ENCODE results near the gene SPRYD4. TPM values are rescaled to one million over a fixed set of nuclear protein-coding genes. Genes with fewer than 3 reads are reported as not detected.
A peak's percentile ranks its signal among the peaks of the same experiment; 100 is the strongest.
"Not testable (repeated sequence)": the region's sequence is repeated elsewhere in the genome, so short reads cannot be mapped to it uniquely, and the experiment has no call there.

SPRYD4 gene
- total RNA-seq, 1 donor = 3.0 TPM

DNA sequence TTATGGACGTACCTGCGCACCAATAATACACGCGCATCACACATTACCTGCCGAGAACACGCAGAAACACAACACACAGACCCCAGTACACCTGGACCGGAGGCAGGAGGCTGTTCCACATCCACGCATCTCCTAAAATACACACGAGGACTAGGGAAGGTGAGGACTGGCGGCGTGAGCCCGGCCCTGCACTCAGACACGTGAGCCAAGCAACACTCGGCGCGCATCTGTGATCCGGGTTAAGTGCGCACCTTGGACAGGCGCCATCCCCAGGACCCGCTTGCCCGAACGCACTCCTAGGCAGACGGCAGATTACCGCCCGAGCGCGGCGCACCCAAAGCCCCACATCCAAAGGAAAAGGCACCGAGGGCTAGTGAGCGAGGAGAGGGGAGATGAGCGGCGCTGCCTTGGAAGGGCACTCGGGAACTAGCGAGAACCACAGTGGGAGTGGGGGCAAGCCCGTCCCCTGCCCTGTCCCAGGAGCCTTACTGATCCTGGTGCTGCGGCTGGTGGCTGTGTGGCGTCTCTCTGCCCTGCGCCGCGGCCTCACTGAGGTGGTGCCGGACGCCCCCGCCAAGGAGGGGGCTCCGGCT, 19.2 kb downstream of the SPRYD4 start:
- TF ChIP-seq, protein P1, sequence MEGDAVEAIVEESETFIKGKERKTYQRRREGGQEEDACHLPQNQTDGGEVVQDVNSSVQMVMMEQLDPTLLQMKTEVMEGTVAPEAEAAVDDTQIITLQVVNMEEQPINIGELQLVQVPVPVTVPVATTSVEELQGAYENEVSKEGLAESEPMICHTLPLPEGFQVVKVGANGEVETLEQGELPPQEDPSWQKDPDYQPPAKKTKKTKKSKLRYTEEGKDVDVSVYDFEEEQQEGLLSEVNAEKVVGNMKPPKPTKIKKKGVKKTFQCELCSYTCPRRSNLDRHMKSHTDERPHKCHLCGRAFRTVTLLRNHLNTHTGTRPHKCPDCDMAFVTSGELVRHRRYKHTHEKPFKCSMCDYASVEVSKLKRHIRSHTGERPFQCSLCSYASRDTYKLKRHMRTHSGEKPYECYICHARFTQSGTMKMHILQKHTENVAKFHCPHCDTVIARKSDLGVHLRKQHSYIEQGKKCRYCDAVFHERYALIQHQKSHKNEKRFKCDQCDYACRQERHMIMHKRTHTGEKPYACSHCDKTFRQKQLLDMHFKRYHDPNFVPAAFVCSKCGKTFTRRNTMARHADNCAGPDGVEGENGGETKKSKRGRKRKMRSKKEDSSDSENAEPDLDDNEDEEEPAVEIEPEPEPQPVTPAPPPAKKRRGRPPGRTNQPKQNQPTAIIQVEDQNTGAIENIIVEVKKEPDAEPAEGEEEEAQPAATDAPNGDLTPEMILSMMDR (IDR thresholded peaks at IDR 0.05; ENCODE audit: insufficient read depth, low read depth, low read length) = no peak
- H3K4me3 ChIP-seq (ENCODE audit: low read depth, low read length) = peak overlapping the region; percentile 56
- DNase-seq (ENCODE audit: low read depth) = peak; percentile 11

DNA sequence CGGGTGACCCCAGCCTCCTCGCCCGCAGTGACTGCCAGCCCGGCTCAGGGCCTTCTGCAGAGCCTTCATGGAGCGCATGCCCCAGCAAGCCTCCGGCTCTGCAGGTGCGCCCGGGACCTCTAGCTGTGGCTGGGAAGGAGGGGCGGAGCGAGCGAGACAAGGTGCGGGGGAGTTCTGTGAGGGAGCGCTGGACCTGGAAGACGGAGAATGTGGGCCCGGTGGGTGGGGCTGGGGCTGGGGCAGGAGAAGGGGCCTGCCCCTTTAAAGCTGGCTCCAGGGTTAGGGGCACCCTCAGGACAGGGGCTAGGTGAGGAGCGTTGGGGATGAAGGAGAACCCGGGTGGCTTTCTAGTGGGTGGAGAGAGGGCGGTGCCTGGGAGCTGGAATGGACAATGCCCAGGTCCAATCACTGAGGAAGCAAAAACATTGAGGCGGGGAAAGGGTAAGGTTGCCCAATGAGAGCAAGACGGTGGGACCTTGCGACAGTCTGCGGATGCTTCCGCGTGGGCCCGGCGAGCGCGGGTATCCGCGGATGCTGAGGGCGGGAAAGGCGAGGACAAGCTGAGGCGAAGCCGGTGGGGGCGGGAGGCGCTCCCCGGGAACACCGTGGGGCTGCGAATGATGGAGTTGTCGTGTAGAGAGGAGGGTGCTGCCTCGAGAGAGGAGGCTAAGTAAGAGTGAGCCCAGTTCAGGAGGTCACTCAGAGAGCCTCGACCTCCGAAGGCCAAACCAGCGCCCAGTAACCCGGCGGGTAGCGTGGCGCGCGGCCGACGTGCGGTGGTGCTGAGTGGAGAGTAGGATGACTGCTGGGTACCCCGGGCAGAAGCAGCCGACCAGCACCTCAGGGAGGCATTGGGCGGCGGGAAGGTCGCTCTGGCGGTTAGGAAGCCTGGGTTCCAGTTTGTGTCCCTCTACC, 19.9 kb downstream of the SPRYD4 start, which contains the start of gene GLS2:
GLS2 (minus strand) TSS at position 121 of the 915 bp plus-strand sequence; CDS start at position 78, 43 bp downstream.
- H3K4me3 ChIP-seq (ENCODE audit: low read depth, low read length) = peak within 1 kb of the TSS; percentile 56
- DNase-seq (ENCODE audit: low read depth) = peak; percentile 68
- TF ChIP-seq, protein P1 (IDR thresholded peaks at IDR 0.05; ENCODE audit: insufficient read depth, low read depth, low read length) = no peak

DNA sequence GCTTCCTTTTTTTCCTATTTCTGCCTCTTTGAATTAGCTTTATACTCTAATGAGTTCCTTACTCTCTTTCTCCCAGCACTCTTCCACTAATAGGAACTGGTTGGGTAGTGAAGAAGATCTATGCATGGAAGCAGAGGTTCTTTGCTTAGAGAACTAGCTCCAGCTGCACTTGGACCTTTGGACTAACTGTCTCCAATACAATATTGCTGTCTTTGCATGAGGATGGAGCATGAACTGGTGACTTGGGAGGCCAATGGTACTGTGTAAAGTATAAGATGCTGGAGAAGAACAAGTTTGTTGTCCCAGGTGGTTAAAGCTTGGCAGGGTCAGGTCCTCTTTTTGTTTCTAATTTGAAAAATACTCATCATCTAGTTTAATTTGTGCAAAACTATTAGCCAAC, 22.0 kb downstream of the SPRYD4 start:
- no peak for DNase-seq (ENCODE audit: low read depth)
- TF ChIP-seq, protein P1 (IDR thresholded peaks at IDR 0.05; ENCODE audit: insufficient read depth, low read depth, low read length) = no peak

DNA sequence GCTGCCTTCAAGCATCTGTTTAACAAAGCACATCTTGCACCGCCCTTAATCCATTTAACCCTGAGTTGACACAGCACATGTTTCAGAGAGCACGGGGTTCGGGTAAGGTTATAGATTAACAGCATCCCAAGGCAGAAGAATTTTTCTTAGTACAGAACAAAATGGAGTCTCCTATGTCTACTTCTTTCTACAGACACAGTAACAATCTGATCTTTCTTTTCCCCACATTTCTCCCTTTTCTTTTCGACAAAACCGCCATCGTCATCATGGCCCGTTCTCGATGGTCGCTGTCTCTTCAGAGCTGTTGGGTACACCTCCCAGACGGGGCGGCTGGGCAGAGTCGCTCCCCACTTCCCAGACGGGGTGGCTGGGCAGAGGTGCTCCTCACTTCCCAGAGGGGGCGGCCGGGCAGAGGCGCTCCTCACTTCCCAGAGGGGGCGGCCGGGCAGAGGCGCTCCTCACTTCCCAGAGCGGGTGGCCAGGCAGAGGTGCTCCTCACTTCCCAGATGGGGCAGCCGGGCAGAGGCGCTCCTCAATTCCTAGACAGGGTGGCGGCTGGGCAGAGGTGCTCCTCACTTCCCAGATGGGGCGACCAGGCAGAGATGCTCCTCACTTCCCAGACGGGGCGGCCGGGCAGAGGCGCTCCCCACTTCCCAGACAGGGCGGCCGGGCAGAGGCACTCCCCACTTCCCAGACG, 25.2 kb downstream of the SPRYD4 start:
- DNase-seq (ENCODE audit: low read depth); H3K4me3 ChIP-seq (ENCODE audit: low read depth, low read length): not testable (repeated sequence)

More for the DNA sequence above, 22.0 kb downstream of the SPRYD4 start:
- H3K4me3 ChIP-seq (ENCODE audit: low read depth, low read length) = no peak overlapping the region

DNA sequence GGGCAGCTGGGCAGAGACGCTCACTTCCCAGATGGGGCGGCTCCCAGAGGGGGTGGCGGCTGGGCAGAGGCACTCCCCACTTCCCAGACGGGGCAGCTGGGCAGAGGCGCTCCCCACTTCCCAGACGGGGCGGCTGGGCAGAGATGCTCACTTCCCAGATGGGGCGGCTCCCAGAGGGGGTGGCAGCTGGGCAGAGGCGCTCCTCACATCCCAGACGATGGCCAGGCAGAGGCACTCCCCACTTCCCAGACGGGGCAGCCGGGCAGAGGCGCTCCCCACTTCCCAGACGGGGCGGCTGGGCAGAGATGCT, 25.7 kb downstream of the SPRYD4 start:
- not testable (repeated sequence) for H3K4me3 ChIP-seq (ENCODE audit: low read depth, low read length); DNase-seq (ENCODE audit: low read depth)

DNA sequence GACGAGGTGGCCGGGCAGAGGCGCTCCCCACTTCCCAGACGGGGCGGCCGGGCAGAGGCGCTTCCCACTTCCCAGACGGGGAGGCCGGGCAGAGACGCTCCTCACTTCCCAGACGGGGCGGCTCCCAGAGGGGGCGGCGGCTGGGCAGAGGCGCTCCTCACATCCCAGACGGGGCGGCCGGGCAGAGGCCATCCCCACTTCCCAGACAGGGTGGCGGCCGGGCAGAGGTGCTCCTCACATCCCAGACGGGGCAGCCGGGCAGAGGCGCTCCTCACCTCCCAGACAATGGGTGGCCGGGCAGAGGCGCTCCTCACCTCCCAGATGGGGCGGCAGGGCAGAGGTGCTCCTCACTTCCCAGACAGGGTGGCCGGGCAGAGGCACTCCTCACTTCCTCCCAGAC, 26.1 kb downstream of the SPRYD4 start:
- not testable (repeated sequence) for DNase-seq (ENCODE audit: low read depth); H3K4me3 ChIP-seq (ENCODE audit: low read depth, low read length)

DNA sequence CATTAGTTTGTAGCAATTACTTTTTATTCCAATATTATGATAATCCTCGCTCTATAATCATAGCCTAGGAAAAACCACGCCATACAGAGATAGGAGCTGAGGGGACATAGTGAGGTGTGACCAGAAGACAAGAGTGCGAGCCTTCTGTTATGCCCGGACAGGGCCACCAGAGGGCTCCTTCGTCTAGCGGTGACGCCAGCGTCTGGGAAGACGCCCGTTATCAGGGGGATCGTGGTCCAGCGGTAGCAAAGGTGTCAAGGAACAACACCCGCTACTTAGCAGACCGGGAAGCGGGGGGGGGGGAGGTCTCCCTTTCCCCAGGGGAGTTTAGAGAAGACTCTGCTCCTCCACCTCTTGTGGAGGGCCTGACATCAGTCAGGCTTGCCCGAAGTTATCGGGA, 28.3 kb downstream of the SPRYD4 start:
- not testable (repeated sequence) for H3K4me3 ChIP-seq (ENCODE audit: low read depth, low read length)

DNA sequence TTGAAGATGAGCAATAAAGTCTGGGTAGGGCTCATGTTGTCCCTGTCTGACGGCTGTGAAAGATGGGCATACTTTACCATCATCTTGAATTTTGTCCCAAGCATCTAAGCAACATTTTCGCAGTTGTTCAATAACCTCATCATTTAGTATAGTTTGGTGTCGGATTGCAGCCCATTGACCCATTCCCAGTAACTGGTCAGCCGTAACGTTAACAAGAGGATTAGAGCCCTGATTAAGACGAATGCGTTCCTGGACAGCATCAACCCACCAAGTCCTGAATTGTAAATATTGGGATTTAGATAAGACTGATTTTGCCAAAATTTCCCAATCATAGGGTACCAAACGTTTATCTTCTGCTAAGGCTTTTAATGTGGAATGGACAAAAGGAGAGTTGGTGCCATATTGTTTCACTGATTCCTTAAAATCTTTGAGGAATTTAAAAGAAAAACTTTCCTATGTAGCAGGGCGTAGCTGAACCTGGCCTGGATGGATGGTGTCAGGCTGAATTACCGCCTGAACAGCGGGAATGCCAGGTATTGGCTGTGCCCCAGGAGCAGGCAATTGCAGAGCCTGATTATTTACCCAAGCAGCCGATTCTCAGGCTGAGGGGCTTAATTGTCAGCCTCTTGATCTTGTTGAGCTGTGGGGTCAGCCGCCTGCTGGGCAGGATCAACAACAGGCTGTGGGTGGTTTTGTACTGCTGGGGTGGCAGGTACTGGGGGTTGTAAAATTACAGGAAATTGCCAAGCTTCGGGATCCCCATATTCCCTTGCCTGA, 29.9 kb downstream of the SPRYD4 start:
- DNase-seq (ENCODE audit: low read depth) = peak; percentile 83

More for the DNA sequence above, 28.3 kb downstream of the SPRYD4 start:
- DNase-seq (ENCODE audit: low read depth) = peak; percentile 41
- TF ChIP-seq, protein P1 (IDR thresholded peaks at IDR 0.05; ENCODE audit: insufficient read depth, low read depth, low read length) = peak; percentile 46

DNA sequence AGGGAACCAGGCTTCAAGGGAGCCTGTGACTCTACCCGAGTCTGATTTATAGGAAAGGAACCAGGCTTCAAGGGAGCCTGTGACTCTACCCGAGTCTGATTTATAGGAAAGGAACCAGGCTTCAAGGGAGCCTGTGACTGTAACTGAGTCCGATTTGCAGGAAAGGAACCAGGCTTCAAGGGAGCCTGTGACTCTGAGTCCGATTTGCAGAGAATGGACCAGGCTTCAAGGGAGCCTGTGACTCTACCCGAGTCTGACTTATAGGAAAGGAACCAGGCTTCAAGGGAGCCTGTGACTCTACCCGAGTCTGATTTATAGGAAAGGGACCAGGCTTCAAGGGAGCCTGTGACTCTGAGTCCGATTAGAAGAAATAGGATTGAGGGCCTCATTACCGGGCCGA, 31.1 kb downstream of the SPRYD4 start:
- H3K4me3 ChIP-seq (ENCODE audit: low read depth, low read length); DNase-seq (ENCODE audit: low read depth): not testable (repeated sequence)

More for the DNA sequence above, 29.9 kb downstream of the SPRYD4 start:
- not testable (repeated sequence) for H3K4me3 ChIP-seq (ENCODE audit: low read depth, low read length)

DNA sequence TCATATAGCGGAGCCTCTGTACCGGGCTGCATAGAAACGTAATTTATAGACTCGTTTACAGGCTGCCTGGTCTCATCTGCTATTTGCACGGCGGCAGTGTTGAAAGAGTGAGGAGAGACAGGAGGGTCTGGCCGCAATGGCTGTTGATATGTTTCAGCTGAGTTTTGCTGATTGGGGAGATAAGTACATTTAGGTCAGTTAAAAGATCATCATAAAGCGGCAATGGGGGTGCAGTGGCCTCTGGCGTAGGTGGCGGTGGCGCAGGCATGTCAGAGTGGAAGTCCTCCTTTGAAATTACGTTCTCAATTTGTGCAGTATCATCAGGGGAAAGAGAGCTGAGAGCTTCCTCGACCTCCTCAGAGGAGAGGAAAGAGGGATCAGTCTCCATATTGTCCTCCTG, 31.5 kb downstream of the SPRYD4 start:
- not testable (repeated sequence) for DNase-seq (ENCODE audit: low read depth); H3K4me3 ChIP-seq (ENCODE audit: low read depth, low read length)

Measured in fibroblast of villous mesenchyme (primary cell).